Amniotic stem cell (primary cell): ENCODE results near the gene IL31RA.
A peak's percentile ranks its signal among the peaks of the same experiment; 100 is the strongest.

Source experiments
- DNase-seq: peaks from one replicate; lab custom pipeline; 2025; lab: John Stamatoyannopoulos, UW

The IL31RA gene

DNA sequence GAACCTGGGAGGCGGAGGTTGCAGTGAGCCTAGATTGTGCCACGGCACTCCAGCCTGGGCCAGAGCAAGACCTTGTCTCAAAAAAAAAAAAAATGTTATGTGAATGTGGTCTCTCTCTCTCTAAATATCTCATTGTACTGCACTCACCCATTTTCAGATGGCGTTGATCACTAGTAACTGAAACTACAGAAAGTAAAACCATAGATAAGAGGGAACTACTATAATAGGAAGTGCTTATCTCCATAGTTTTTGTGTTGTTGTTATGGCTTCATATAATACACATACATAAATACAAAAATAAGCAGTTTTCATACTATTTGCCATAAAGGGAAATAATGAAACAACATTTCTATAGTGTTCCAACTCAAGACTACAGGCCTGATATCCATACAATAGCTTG, 9.1 kb downstream of the IL31RA start:
- DNase-seq = no peak

DNA sequence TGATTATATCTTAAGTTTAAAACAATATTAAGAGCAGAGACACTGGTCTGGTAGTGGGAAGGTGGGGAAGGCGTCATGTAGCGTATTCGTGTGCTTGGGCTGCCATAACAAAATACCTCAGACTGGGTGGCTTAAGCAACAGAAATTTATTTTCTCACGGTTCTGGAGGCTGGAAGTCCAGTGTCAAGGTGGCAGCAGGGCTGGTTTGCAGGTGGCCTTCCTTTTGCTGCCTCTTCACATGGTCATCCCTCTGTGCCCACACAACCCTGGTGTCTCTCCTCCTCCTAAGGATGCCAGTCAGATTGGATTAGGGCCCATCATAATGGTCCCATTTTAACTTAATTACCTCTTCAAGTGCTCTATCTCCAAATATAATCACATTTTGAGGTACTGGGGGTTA, 9.6 kb downstream of the IL31RA start:
- no peak for DNase-seq

DNA sequence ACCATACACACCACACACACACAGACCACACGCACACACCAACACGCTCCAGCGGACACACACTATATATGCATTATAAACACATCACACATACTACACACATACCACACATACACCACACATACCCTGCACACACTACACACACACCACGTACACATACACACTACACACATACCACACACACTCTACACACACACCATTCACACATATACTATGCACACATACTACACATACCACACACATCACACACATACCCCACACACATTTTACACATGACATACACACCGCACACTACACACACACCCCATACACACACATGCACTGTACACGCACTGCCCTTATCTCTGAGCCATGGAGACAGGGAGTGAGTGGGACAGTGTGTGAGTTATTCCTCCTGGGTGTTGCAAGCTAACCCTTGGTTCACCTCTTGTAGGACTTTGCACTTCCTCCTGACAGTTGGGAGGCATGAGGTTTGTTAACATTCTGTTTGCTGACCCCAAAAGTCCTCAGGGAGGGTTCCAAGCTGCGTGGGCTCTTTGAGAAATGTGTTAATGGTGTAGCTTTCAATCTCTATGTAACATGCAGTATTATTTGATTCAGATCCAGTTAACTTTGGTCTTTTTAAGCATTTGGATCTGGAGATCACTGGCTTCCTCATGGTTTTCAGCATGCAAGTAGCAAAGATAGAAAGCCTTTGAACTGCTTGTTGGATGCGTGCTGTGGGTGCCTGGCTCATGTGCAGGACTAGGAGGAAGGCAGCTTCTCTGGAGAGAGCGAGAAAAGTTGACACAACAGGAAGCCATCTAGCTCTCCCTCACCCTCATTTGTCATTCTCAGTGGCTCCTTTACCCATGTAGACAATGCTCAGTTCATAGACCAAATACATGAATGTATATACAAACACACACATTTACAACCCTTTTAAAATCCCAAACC, 13.7 kb downstream of the IL31RA start:
- no peak for DNase-seq

DNA sequence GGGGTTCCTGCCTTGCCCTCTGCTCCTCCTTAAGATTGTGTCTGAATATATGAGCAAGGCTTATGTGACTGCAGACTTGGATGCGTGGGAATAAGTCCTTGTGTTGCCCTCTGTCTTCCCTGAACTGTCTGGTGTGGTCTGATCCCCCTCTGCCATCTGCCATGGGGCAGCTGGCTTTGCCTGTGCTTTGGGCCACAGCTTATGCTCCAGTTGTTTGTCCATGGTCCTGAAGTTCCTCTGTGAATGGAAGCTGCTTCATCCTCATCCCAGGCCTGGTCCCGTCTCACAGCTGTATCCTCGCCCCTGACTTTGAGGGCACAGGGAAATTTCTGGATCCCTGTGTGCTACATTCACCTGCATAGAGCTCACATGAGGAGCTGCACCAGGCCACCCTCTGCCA, 14.7 kb downstream of the IL31RA start:
- no peak for DNase-seq

DNA sequence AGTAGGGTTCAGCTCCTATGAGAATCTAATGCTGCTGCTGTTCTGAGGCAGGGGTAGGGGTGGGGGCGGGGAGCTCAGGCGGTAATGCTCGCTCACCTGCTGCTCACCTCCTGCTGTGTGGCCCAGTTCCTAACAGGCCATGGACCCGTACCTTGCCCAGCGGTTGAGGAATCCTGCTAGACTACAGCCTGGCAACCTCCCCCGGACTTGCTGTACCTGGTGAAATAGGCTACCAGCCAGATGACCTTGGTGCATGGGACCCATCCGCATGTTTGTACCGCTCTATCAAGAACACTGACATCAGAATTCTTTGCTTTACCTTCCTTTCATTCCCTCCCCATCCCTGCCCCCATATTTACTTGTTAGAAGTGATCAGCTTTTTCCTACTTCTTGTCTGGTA, 15.3 kb downstream of the IL31RA start:
- no peak for DNase-seq

DNA sequence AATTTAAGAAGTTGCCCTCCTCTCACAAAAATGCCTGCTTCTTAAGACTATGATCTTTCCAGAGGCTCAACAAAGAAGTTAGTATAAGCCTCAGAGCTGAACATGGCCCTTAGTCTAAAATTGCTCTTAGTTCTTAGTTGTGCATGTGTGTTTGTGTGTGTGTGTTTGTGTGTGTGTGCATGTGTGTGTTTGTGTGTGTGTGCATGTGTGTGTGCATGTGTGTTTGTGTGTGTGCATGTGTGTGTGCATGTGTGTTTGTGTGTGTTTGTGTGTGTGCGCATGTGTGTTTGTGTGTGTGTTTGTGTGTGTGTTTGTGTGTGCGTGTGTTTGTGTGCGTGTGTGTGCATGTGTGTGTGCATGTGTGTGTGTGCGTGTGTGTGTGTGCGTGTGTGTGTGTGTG, 15.8 kb downstream of the IL31RA start:
- DNase-seq = no peak

DNA sequence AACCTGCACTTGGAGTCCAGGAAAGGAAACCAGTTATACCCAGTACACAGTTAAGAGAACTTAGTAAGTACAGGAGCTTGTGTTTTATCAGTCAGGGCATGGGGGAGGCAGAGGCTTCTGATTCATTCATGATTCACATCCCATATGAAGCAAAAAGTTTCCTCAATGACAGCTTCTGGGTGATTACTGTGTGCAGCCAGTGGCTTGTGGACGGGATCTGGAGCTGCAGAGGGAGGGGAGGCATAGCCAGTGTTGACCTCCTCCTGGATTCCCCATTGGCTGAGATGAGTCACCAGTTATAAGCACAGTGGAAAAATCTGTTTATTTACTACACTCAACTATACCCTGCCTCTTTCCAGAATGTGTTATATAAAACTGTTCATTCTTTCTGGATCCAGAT, 17.7 kb downstream of the IL31RA start:
- DNase-seq = peak; percentile 85

DNA sequence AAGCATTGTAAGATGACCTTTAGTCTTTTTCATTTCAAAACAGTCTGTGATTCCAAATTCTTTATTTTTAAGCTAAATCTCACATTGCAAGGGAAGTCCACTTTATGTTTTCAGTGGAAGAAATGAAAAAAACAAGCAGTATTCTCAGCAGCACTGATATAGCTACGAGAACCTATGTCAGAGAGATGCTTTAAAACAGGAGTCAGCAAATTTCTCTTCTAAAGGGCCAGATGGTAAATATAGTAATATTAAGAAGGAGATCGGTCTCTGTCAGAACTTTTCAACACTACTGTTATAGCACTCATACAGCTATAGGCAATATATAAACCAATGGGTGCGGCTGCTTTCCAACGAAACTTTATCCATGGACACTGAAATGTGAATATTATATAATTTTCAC, 18.7 kb downstream of the IL31RA start:
- no peak for DNase-seq

DNA sequence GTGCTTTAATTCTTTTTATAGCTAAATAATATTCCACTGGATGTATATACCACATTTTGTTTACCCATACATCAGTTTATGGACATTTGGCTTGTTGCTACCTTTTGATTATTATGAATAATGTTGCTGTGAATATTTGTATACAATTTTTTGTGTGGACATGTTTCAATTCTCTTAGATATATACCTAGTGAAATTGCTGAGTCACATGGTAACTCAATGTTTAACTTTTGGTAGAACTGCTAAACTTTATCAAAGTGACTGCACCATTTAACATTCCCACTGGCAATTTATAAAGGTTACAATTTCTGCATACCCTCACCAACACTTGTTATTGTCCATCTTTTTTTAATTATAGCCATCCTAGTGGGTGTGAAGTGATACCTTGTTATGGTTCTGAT, 22.1 kb downstream of the IL31RA start:
- DNase-seq = no peak

DNA sequence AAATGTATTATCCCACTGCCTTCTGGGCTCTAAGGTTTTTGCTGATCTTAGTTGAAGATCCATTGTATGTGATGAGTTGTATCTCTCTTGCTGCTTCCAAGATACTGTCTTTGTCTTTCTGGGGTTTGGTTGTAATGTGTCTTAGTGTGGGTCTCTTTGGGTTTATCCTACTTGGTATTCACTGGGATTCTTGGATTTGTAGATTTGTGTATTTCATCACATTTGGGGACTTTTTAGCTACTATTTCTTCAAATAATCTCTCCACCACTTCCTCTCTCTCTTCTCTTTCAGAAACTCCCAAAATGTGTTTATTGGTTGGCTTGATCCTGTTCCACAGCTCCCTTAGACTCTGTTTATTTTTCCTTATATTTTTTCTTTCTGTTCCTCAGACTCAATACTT, 26.5 kb downstream of the IL31RA start:
- DNase-seq = no peak

DNA sequence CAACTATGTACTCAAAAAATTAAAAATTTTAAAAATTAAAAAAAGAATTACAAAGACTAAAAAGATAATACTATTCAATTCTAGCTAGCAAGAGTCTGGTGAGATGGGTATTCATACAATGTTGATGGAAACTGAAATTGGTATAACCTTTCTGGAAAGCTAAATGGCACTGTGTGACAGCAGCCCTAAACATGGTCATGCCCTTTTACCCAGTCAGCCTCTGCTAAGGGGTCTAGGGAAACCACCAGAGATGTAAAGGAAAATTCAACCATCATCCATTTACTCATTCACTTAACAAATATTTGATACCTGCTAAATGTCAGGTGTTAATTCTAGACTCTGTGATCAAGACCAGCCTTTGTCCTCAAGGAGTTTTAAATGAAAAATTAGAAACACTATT, 29.3 kb downstream of the IL31RA start:
- no peak for DNase-seq

DNA sequence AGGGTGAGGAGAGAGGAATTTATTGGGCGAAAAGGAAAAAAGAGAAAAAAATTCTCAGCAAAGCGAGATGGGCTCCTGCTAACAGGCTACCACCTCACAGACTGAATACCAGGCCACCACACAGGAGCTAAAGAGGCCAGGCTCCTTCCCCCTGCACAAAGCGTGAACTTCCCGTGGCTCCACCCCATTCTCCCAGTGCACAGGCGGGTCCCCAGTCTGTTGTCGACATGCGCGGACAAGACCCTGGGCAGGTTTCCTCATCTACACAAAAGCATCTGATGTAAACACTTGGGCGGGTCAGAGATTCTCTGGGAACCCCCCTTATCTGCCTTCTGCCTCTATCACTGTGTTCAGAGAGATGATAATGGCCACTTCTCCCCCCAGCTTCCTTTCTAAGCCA, 34.2 kb downstream of the IL31RA start:
- DNase-seq = no peak

DNA sequence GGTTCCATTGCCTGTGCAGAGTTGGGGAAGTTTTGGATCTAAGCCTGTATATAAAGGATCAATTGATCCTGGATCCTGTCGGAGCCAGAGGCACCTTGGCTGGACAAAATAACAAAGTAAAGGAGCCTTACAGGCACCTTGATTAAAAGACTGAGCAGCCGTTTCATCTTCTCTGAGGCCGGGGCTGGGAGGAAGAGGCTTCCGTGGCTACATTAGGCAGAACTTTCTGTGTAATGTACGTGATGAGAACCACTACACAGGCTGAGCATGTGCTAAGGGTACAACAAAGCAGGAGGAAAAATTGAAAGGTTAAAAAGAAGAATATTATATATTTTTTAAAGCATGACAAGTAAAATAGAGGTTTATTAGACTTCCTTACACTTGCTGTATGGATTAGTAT, 37.0 kb downstream of the IL31RA start:
- no peak for DNase-seq

DNA sequence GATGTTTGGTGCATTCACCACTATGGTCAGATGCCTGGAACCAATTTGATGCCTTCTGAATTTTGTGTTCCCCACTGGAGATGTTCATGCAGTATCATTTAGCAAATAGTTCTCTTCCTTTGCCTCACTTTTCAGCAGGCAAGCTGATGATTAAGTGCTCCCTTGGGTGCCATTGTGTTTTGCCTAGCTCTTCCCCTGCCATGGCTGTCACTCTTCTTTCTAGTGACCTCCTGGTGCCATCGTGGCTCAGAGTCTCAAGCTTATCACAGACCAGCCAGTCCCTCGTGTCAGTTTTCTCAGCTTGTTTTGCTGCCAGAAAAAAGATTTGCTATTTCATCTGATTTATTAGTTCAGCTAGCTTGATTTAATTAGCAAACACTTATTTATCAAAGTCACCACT, 41.3 kb downstream of the IL31RA start:
- no peak for DNase-seq

DNA sequence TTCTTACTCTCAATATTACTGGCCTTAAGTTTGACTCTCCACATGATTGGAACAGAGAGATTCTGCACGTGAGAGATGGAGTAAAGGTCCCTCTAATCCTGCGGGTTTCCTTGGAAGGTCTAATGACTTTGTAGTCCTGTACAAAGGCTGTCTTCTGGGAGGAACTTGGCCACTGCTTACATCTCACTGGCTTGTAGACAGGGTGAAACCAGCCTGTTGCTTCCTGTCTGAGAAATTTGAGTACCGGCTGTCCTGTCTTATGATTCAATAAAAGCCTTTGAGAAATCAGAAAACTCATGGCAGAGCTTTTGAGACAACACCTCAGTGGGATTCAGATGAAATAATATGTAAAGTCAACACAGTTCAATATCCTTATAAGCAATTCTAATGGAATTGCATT, 43.0 kb downstream of the IL31RA start:
- no peak for DNase-seq

DNA sequence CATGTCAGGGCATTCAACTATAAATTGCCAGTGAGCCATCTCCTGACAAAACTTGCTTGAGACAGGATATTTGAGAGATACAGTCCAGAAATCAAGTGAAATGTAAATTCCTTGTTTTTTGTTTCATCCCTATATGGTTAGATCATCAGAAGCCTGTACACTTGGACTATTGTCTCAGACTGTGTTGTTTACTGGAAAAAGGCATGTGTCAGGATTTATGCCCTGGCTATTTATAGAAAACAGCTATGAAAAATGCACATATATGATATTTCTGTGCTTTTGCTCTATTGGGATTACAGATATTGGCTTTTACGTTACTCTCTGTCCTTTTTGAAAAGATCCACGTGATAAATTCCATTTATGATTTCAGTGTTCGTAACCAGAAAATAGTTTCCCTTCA, 44.2 kb downstream of the IL31RA start:
- DNase-seq = no peak

DNA sequence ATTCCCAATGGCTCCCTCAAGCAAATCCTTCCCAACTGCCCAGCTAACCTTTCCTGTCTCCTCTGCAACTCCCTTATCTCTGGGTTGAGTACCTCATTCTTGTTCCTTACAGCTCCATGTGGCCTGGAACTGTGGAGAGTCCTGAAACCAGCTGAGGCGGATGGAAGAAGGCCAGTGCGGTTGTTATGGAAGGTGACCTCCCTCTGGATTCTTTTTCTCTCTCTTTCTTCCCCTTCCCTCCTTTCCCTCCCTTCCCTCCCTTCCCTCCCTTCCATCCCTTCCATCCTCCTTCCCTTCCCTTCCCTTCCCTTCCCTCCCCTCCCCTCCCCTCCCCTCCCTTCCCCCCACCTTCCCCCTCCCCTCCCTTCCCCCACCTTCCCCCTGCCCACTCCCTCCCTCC, 45.1 kb downstream of the IL31RA start:
- DNase-seq = no peak

DNA sequence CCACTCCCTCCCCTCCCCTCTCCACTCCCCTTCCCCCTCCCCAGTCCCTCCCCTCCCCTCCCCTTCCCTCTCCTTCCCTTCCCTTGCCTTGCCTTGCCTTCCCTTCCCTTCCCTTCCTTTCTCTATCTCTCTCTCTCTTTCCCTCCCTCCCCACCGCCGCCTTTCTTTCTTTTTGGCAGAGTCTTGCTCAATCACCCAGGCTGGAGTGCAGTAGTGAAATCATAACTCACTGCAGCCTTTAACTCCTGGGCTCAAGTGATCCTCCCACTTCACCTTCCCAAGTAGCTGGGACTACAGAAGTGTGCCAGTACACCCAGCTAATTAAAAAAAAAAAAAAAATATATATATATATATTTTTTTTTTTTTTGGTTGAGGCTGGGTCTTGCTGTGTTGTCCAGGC, 45.5 kb downstream of the IL31RA start:
- DNase-seq = no peak

DNA sequence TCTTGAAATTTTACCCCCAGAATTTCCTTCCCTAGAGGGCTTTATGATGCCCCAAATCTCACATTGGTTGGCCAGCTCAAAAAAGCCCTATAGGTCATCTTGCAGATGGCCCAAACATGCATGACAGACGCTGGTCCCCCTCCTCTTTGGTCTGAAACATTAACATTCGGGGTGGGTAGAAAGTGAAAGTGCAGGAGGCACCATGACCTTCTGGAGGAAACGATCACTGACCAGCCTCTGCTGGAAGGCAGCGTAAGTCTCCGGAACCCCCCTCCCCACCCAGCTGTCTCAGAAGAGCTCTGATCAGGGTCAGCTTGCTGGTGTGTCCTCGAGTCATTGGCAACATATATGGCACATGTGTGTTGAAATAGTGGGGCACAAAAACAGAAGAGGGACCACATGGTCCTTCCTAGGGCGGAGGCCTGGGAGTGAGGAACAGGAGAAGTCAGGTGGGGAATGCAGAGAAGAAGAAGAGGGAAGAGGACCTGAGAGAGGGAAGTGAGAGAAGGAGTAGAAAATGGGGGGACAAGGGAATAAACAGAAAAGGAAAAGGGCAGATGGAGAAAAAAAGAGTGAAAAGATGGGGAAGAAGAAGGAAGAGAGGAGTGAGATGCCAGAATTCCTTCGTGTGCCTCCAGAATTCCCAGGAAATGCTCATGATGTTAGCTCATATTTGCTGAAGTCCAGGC, 46.2 kb downstream of the IL31RA start:
- DNase-seq = no peak

DNA sequence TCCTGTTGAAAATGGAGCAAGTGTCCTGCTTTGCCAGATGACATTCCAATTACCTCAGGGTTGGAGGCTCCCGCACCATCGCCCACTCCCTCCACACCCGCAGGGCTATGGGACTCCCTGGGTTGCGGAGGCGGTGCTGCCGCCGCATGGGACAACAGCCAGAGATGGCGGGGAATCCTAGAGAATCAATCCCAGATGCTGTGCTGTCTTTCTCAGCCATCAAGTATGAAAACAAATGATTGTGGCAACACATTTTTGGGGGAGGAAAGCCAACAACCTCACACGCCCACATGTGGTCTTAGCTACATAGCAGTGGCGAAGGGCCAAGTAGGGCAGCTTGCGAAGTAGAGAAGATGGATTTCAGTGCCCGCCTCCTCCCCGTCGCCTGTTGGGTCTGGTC, 46.7 kb downstream of the IL31RA start:
- DNase-seq = peak; percentile 78

DNA sequence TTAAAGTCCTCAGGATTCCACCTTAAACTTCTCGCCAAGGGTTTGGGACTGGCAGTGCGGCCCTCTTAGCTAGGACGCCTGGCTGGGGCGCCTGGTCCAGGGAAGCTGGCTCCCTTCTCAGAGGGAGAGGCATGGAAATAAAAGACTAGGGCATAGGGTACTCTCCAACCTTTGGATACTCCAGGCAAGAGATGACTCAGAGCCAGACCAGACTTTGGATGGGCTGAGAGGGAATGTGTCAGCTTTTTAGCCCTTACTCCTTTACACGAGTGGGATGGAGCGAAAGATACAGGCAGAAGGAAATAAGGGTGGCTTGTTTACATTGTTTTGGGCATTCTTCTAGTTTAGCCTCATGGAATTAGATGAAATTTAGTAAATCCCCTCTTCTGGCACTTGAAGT, 48.2 kb downstream of the IL31RA start:
- no peak for DNase-seq

DNA sequence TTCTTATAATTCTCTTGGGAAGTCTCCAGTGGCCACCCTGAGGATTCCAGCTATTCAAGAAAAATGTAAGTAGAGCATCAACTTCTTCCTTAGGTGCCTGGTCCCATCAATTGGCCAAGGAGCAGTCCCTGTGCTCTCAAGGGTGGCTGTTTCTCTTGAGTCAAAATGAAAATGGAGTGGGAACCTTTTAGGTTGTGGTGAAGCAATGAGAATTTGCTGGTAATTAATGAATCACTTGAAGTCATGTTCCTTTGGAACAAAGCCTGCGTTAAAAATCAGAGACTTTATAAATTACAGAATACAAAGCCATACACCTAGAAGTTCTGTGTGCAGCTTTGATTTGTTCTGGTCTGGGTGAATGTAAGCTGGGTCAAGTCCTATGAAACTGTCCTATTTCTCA, 48.9 kb downstream of the IL31RA start:
- no peak for DNase-seq

DNA sequence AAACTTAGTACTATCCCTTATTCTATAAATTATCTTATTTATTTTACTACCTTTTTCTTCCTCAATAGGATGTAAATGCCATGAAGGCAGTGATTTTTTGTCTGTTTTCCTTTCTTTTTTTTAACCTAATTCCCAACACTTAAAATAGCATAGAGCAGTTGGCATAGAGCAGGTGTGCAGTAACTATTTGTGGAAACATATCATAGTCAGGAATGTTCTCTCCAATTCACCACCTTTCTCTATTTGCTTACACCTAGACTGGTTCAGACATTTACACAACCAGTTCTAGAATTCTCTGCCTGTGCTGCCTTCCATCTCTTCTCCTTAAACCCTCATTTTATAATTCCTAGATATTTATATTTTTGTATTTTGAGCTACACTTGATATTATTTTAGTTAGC, 49.6 kb downstream of the IL31RA start:
- no peak for DNase-seq

DNA sequence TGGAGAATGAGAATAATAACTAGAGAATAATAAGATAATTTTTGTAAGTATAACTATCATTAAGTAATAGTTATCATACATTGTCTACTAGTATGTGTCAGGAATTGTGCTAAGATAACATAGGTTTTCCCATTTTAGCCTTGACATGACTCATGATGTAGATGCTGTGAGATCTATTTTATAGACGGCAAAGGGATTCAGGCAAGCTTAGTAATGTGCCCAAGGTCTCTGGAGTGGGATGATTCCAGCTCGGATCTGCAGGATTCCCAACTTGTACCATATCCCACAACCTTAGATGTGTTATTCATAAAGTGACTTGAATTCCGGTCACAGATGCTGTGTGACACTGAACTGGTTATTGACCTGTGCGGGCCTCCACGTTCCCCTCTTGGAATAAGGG, 51.5 kb downstream of the IL31RA start:
- DNase-seq = no peak
